AG08395 (cell line): ENCODE results near the gene DNAH3.
"Not testable (repeated sequence)": the region's sequence is repeated elsewhere in the genome, so short reads cannot be mapped to it uniquely, and the experiment has no call there.

ENCODE experiments used
- DNase-seq: peaks from one replicate; pipeline ENCODE4 v3.0.0; 2012; ENCODE audit warnings: mixed read lengths, low spot score

Gene DNAH3

GRCh38 chr16:21150375-21151001, at the start of gene DNAH3:
TSS of gene DNAH3 (minus strand) at chr16:21150846. CDS start at chr16:21150319, 527 bp downstream.
- no peak for DNase-seq

- DNase-seq, result no peak
These were observed 49.1 kb upstream of the DNAH3 start for GRCh38 chr16:21199607-21200218.

- no peak for DNase-seq
These were observed 47.0 kb upstream of the DNAH3 start for GRCh38 chr16:21197621-21198020.

- no peak for DNase-seq
These were observed 46.5 kb upstream of the DNAH3 start for GRCh38 chr16:21197112-21197511.

- not testable (repeated sequence) for DNase-seq
These were observed 44.7 kb upstream of the DNAH3 start for GRCh38 chr16:21195330-21195729.

GRCh38 chr16:21194771-21195301, 44.2 kb upstream of the DNAH3 start:
- DNase-seq, result peak; percentile 41

GRCh38 chr16:21192991-21193390, 42.3 kb upstream of the DNAH3 start:
- no peak for DNase-seq

GRCh38 chr16:21190599-21190998, 40.0 kb upstream of the DNAH3 start:
- peak; percentile 32 for DNase-seq

GRCh38 chr16:21190013-21190412, 39.4 kb upstream of the DNAH3 start:
- DNase-seq, result no peak

GRCh38 chr16:21189311-21189710, 38.7 kb upstream of the DNAH3 start:
- DNase-seq, result no peak

- DNase-seq, result no peak
These were observed 35.7 kb upstream of the DNAH3 start for GRCh38 chr16:21186326-21186691.

- no peak for DNase-seq
These were observed 35.1 kb upstream of the DNAH3 start for GRCh38 chr16:21185659-21186325.

- DNase-seq, result no peak
These were observed 34.2 kb upstream of the DNAH3 start for GRCh38 chr16:21184834-21185233.

GRCh38 chr16:21183995-21184394, 33.3 kb upstream of the DNAH3 start:
- DNase-seq, result no peak

GRCh38 chr16:21179983-21180365, 29.3 kb upstream of the DNAH3 start:
- no peak for DNase-seq

- no peak for DNase-seq
These were observed 28.7 kb upstream of the DNAH3 start for GRCh38 chr16:21179126-21179982.

GRCh38 chr16:21175397-21175796, 24.8 kb upstream of the DNAH3 start:
- no peak for DNase-seq

GRCh38 chr16:21172650-21173049, 22.0 kb upstream of the DNAH3 start:
- DNase-seq, result no peak

GRCh38 chr16:21170116-21170515, 19.5 kb upstream of the DNAH3 start:
- DNase-seq, result not testable (repeated sequence)

GRCh38 chr16:21169249-21169981, 18.8 kb upstream of the DNAH3 start:
- DNase-seq, result no peak

- no peak for DNase-seq
These were observed 17.4 kb upstream of the DNAH3 start for GRCh38 chr16:21167929-21168602.
